ENCODE results near the gene AK5.
A peak's percentile ranks its signal among the peaks of the same experiment; 100 is the strongest.

The AK5 gene

GRCh38 chr1:77281491-77282186, at the start of gene AK5:
AK5 (plus strand) TSS chr1:77282019; CDS start chr1:77282314, 295 bp downstream.
- DNase-seq: peak in 7 of 14 donors; percentile 31 to 72 (median 59)

GRCh38 chr1:77232829-77233228, 49.0 kb upstream of the AK5 start:
- DNase-seq: no peak

- no peak for DNase-seq
Measured at GRCh38 chr1:77234096-77234495, 47.7 kb upstream of the AK5 start.

- DNase-seq: no peak
Measured at GRCh38 chr1:77234943-77235342, 46.9 kb upstream of the AK5 start.

- DNase-seq: no peak
Measured at GRCh38 chr1:77238462-77238861, 43.4 kb upstream of the AK5 start.

DNA sequence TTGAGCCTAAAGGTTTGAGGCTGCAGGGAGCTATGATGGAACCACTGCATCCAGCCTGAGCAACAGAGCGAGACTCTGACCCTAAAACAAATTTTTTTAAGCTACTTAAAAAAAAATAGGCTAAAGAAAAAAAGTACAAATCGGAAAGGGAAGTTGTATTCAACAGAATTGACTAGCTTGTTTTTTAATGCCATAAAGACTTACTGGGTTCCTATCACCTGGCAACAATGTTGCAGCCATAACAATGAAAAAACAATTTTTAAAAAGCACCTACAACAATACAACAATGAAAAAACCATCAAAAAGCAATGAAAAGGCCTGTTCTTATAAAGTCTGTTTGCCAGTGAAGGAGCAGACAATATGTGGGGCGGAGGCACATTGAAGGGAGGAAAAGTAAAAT, 42.5 kb upstream of the AK5 start:
- no peak for DNase-seq

DNA sequence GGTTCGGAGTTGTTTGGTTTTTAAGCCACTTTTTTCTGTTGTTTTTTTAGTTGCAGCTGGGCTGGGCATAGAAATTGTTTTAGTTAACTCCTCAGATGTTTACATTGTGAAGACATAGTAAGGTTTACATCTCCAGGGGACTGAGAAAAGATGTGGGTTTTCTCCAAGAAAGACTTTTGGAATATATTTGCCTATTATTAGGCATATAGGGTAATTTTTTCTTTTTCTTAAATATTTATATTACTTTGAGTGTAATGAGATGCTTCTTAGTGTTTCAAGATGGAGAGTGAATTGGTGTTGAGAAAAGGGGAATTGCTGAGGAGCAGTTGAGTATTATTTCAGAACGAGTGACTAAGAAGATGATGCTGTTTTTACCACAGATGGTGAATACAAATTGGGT, 36.0 kb upstream of the AK5 start:
- DNase-seq: no peak

GRCh38 chr1:77250126-77250525, 31.7 kb upstream of the AK5 start:
- no peak for DNase-seq

DNA sequence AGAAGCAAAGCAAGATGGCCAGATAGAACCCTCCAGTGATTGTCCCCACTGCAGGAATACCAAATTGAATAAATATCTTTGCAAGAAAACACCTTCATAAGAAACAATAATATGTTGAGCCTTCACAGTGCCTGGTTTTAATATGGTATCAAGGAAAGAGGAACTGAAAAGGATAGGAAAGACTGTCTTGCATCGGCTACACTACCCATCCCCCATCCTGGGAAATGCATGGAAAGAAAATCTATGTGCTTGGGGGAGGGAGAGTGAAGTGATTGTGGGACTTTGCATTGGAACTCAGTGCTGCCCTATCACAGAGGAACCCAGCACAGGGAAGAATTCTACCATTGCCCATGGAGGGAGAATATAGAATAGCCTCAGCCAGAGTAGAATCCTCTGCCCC, 28.6 kb upstream of the AK5 start:
- DNase-seq: no peak

- no peak for DNase-seq
Measured at GRCh38 chr1:77263708-77264107, 18.1 kb upstream of the AK5 start.

GRCh38 chr1:77265180-77265579, 16.6 kb upstream of the AK5 start:
- DNase-seq: no peak

DNA sequence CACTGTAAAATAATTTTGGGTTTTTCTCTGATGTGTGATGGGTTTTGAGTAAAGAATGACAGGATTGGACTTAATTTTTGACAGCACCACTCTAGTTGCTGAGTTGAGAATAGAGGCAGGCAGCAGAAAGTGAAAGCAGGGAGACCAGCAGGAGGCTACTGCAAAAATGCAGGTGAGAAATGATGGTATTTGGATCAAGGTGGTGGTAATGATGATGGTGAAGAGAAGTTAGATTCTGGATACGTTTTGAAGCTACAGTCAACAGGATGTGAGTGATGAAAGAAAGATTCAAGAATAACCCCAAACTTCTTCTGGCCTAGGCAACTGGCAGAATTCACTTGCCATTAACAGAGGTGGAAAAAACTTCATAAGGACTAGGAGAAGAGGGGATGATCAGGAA, 14.8 kb upstream of the AK5 start:
- no peak for DNase-seq

GRCh38 chr1:77271852-77272580, 9.8 kb upstream of the AK5 start:
- DNase-seq: no peak

DNA sequence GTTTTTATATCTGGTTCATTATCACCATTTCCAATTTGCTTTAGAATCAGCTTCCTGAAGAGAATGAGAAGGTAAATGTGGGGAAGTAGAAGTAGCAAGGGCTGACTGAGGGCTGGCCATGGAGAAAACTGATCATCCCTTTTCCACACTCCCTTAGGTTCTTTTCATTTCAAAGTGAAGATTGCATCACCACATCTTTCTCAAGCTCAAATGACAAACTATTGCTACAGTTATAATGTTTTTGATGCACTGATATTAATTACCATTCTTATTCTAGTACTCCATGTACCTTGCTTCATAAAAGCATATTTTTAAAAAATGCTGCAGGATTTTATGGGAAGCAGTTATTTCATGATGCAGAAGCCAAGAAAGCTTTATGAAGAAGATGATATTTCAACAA, 7.9 kb upstream of the AK5 start:
- DNase-seq: no peak

DNA sequence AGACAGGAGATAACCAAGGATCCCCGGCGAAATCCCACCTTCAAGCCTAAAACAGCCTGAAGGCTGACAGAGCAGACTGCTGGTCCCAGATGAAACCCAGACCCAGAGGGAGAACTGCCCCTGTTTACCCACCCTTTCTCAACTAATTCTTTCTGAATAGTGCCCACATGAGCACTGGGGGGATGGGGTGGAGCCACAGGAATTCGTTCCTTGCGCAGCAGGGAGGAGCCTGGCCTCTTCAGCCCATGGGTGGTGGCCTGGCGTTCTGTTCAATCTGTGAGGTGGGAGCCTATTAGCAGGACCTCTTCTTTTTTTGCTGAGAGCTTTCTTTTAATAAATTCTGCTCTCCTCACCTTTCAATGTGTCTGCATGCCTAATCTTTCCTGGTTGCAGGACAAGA, 6.6 kb upstream of the AK5 start:
- DNase-seq: no peak

DNA sequence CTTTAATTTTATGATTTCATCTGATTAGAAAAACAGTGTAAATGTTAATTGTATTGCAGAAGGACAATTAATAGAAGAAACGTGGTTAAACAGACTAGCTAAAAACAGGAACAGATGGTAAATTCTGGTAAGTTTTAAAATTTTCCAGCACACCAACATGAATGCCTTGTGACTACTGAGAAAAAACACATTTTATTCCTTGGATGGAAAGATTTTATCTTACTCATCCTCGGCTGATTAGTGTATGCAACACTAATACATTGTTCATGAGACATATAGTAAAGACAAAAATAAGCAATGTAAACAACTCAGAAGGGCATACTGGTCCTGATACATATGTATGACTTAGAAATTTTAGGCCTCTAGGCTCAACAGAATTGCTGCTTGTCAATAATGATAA, 4.9 kb upstream of the AK5 start:
- no peak for DNase-seq

DNA sequence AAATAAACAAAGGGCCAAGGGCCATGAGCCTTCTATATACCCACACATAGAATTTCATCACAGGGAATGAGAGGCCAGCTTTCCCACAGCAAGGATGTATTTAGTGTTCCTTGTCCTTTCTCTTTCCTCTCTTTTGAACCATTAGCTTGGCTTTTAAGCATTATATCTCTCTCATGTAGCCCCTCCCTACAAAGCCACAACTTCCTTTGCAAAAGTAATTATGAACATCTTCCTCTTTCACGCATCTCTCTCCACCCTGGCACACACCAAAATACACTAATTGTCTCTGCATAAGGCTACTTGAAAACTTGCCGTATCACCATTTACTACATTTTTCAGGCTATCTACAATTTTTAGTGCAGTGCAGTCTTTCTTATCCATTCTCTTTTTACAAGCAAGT, 1.9 kb upstream of the AK5 start:
- DNase-seq: no peak

- DNase-seq: no peak
Measured at GRCh38 chr1:77280962-77281361, 857 bp upstream of the AK5 start.

GRCh38 chr1:77282187-77282865, 507 bp downstream of the AK5 start:
- DNase-seq: peak in 6 of 14 donors; percentile 30 to 72 (median 56)

- peak in 5 of 14 donors; percentile 20 to 62 (median 52) for DNase-seq
Measured at GRCh38 chr1:77282866-77283539, 1.2 kb downstream of the AK5 start.

DNA sequence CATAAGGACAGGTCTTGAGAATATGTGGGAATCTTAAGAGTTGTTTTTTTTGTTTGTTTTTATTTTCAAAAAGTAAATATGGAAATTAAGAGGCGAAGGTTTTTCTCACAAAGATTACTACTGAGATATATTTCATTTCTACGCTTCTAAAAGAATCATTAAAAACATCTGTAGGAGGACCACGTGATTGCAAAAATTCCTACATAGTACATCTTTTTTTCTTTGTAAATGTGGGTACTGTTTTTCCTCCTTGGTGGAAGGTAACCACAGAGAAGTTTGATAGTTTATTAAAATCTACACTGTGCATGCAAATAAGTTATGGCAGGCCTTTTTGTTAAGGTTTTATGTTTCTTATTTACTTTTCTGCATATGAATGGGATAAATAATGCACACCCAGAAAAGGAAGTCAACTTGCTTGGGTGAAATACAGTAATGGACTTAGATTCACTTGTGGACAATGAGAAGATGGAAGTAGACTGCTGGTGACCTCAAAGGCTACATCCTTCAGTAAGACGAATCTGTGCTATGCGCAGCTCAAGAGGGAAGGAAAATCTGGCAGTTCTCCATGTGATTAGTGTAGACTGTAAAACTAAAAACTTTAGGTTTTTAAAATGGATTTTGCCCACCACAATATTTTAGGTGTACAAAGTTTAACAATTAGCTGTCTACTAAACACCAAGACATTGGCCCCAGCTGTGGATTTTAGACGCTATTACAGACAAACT, 2.0 kb downstream of the AK5 start:
- no peak for DNase-seq

- DNase-seq: no peak
Measured at GRCh38 chr1:77287535-77287934, 5.7 kb downstream of the AK5 start.

All from C1 segment of cervical spinal cord (tissue), 14 donors.